HG02885 (cell line): Measurements from ENCODE around the gene NSMF.

Source experiments
- ATAC-seq: cut with Tn5 transposase; IDR thresholded peaks from one replicate; pipeline ENCODE4 v1.9.1; 2021; ENCODE audit warnings: mild to moderate bottlenecking; ENCODE audit not compliant: unreplicated experiment, poor library complexity

NSMF gene

DNA sequence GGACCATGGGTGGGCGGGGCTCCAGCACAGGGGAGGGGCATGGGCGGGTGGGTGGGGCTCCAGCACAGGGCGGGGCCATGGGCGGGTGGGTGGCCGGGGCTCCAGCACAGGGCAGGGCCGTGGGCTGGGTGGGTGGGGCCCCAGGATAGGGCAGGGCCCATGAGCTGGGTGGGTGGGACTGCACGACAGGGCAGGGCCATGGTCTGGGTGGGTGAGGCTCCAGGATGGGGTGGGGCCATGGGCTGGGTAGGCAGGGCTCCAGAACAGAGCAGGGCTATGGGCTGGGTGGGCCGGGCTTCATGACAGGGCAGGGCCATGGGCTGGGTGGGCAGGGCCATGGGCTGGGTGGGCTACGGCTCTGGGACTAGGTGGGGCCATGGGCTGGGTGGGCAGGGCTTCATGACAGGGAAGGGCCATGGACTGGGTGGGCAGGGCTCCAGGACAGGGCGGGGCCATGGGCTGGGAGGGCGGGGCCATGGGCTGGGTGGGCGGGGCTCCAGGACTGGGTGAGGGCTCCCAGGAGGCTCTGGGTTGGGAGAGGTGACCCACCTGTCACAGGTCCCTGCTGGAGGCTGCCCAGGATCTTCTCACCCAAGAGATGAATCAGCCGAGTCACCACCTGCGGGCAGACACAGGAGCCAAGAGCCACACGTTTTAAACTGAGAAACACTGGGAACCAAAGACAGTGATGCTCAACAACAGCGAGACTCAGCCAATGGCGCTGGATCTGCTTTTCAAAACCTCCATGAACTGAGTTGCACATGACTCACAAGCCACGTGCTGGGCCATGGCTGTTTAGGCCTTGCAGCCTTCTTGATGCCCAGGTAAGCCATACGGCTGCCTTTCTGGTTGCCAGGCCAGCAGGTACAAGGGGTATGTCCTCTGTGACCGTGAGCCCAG is 33.6 kb upstream of the NSMF start:
- no peak for ATAC-seq

DNA sequence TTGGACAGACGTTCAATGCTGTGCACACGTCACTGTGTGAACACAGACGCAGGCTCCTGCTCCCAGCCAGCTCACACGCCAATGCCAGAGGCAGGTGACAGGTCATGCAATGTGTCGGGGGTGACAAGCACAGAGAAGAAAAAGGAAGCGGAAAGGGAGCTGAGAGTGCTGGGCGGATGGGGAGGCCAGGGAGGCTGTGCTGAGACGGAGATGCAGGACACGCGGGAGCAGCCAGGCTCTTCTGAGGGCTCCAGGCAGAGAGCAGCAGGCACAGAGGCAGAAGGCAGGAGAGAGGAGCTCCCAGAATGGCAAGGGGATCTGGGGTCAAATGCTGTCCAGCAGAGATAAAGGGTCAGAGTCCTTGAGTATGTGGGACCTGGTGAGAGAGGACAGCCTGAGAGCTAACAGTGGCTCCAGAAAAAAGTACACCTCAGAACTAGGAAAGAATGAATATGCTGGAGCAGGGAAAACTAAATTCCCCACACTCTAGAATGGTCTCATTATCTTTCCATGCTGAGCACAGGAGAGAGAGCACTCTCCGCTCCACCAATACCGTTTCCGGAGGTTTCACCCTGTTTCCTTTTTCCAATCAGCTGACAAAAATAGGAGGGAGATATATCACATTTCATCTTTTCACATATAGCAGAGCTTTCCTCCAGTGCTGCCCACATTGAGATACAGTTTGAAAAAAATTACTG is 32.8 kb upstream of the NSMF start:
- ATAC-seq = no peak

DNA sequence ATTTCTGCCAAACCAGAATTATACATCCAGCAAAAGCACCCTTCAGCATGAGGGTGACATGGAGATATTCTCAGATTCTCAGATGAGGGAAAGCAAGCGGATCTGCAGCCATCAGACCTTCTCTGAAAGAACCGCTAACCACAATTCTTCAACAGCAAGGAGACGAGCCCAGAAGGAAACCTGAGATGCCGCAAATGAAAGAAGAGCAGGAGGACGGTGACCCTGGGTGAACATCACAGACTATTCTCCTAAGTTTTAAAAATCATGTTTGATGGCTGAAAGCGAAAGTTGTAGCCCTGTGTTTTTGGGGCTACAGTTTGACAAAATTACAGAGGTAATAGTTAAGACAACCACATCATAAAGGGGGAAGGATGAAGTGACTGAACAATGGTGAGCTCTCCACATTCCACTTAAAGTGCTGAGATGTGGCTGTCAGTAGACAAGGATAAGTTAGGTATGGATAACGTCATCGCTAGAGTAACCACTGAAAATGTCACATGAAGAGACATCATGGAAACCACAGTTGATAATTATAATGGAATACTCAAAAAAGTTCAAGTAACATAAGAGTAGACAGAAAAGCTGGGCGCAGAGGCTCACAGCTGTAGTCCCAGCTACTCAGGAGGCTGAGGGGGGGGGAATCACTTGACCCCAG is 31.5 kb upstream of the NSMF start:
- no peak for ATAC-seq

DNA sequence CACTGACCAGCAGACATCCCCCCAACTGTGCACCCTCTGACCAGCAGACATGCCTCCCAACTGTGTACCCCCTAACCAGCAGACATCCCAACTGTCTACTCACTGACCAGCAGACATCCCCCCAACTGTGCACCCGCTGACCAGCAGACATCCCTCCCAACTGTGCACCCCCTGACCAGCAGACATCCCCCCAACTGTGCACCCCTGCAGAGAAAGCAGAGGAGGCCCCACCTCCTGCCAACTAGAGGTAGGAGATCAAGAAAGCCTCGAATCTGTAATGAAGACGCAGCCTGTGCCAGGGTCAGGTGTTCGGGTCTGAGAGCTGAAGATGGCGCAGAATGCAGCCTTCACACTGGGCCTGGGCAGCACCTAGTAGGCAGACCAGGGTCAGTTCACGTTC is 29.8 kb upstream of the NSMF start:
- ATAC-seq = no peak

DNA sequence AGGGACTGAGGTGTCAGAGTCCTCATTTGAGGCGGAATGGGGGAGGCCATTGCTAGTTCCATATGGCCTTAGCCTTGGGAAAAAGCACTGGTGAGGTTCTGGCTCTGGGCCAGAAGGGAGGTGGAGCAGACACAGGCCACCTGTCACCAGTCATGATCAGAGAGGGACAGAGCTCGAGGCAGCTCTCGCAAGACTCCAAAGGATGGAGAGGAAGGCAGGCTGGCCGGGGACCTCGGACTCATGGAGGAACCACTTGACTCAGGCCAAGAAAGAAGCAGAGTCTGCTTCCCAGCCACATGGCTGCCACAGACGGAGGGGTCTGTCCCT is 29.2 kb upstream of the NSMF start:
- no peak for ATAC-seq

DNA sequence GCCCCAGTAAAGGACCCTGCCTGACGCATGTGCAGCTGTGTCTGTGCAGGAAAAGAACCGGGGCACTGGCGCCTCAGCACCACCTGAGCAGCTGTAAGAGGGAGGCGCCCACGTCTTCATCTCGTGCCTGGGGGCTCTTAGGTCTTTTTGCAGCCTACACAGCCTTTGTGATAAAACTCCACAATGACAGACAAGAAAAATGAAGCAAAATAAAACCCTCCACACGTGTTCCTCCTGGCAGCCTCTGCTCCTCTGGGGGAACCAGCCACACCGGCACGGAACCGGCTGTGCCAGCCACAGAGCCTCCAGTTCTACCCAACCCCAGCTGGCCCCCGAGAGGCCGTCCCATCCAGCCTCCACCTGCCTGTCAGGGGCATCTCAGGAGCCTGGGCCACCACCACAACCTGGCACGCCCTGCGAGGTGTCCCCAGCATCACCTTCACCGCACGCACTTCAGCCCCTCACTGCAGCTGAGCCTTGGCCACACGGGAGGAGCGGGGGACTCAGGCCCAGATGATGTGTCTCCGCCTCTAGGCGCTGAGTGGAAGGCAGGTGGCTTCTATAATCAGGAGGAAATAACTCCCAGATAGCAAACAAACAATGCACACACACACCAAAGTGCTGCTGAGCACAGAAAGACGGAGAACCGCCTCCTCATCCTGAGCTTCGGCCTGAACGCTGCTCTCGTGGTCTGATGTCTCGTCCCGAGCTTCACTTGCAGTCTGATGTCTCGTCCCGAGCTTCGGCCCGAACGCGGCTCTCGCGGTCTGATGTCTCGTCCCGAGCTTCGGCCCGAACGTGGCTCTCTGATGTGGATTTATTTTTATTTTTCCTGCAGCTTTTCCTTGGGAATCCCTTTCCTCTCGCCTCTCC is 28.6 kb upstream of the NSMF start:
- no peak for ATAC-seq

DNA sequence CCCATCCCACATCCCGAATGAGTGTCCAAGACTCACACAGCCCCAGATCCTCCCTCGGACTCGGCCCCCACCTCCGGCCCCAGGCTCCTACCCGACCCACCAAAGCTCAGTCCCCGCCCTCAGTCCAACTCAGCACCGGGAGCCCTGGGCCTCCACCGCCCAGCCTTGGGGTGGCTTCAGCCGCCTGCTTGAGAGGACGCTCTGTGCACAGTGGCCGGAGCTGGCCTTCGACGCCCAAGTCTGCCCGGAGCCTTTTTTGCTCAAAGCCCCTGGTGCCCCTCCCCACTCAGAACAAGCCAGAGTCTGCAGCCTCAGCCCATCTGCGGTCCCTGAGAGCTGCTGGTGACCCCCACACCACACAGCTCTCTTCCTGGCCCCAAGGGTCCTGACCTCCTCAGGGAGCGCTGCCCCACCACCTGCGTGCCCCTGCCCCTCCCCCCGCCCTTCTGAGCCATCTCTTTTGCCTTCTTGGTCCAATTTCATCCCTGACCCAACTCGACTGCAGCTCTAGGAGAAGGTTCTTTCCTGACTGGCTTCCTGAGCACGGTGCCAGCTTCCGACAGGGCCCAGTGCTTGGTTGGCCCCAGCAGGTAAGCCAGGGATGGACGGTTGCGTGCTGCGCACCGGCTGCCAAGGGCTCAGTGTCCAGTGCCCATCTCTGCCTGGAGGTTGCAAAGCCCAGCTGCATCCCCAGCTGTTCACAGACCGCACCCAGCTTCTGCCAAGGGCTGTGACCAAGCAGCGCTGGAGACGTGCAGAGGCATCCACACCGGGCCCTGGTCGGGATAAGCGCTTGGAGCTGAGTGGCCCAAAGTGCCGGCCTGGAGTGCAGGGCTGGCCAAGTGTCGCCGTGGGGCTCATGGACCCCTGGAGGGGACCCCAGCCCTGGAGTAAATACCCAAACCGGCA is 27.7 kb upstream of the NSMF start:
- ATAC-seq = no peak

DNA sequence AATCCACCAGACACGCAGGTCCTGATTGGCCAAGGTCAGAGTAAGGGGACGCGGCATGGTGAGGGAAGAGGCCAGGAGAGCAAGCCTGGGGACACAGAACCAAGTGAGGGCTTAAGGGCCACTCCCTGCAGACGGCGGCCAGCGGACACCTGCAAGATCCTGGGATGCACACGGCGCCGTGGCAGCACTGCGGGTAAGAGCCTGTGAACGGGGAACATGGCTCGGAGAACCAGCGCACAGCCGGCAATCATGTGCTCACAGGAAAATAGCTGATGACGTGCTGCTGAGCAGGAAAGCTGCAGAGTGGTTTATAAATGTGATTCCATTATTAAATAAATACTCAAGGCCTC is 27.0 kb upstream of the NSMF start:
- no peak for ATAC-seq

DNA sequence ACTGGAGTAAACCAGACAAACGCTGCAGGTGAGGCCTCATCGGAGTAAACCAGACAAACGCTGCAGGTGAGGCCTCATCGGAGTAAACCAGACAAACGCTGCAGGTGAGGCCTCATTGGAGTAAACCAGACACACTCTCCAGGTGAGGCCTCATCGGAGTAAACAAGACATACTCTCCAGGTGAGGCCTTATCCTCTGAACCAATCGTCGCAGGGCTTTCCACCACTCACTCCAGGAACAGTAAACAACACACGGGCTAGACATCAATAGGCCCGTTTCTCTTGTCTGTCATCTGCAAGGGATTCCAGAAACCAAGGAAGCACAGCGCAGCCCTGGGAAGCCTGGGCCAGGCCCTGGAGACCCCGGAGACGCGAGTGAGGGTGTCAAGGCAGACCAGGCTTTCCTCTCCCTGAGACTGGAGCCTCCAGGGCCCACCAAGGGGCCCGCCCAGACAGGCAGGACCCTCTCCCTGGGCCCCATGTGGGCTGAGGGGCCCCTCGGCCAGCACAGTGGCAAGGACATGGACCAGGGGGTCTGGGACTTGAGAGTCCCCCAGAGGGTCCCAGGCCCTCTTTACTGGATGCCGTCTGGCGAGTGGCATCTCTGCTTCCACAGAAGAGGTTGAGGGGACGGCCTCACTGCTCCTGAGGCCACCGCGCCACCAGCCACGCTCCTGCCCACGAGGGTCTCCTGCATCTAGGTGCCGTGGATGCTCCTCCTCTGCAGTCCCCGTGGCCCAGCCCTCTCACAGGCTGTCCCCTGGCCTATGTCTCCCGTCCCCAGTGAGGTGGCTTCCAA is 26.4 kb upstream of the NSMF start:
- ATAC-seq = no peak

DNA sequence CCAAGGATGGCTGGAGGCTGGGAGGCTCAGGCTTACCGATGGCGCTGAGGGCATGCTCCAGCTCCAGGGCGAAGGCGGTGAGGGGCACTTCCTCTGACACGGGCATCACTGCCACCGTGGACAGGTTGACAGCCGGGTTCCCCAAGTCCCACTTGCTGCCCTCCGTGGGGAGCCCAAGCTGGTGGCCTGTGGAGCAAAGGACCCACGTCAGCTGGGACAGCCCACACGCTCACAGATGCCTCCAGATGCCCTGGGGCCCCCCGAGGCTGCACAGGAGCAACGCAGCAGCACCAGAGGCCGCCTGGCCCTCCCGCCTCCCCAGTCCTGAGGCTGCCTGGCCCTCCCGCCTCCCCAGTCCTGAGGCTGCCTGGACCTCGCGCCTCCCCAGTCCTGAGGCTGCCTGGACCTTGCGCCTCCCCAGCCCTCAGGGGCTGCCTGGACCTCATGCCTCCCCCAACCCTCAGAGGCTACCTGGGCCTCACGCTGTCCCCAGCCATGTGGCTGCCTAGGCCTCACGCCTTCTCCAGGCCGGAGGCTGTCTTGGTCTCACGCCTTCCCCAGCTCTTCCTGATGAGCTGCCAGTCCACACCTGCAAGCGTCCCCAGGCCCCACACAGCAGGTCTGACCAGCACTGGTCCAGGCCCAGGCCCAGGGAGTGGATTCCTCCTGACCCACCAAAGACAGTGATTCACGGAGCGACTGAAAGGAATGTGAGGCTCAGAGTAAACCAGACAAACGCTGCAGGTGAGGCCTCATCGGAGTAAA is 25.6 kb upstream of the NSMF start:
- no peak for ATAC-seq

DNA sequence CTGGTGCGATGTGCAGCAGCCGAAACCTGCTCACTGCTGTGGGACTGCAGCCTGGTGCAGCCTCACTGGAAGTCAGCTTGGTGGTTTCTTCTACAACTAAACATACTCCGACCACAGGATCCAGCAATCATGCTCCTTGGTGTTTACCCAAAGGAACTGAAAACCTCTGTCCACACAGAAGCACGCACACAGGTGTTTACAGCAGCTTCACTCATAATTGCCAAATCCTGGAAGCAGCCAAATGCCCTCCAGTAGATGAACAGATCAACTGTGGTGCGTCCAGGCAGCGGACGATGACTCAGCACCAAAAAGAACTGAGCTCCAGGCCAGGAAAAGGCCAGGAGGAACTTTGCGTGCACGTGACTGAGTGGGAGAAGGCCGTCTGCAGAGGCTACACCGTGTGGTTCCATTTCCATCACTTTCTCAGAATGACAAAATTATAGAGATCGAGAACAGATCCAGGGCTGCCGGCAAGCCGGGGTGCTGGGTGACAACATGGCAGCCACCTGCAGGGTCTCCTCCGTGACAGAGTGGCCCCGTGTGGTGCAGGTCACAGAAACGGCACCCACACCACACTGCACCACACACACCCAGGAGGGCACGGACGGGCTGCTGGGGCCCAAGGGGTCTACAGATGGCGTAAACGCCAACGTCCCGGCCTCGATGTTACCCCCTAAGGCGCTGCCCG is 23.1 kb upstream of the NSMF start:
- no peak for ATAC-seq

DNA sequence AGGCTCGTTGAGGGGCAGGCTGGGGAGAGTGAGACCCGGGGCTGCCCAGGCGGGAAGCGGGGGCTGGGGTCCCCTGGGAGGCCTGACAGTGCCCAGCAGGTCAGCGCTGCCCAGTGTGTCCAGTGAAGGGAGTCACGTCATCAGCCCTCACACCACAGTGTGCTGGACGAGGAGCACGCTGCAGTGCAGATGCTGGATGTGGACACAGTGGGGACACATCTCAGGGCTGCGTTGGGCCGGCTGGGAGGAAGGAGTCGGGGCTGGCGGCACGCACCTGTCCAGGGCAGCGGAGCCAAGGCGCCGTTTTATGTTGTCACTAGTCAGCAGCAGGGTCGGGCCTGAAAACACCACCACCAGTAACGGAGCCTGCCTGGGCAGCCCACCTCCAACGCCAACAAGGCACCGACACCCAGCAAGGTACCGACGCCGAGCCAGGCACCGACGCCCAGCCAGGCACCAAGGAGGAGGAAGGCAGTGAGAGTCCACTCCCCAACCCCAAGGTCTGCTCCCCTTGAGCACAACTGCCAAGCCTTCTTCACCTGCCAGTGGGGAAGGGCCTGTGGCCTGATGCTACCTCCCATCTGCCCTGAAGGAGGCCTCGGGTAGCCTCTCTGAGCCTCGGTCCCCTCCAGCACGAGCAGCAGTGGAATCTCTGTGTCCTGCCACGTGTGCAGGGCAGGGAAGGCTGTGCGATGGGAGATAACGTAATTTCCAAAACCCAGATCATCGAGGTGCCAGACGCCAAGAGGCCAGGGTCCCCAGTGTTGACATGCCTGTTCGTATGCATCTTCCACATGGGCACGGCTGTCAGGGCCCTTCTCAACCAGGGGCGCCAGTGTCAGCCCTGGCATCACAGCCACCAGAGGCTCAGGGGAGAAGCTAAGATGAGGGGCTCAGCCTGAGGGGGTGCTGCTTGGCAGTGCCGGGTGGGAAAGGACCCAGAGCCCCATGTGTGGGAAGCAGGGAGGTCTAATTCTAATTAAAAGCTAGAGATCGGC is 21.9 kb upstream of the NSMF start:
- ATAC-seq = no peak

DNA sequence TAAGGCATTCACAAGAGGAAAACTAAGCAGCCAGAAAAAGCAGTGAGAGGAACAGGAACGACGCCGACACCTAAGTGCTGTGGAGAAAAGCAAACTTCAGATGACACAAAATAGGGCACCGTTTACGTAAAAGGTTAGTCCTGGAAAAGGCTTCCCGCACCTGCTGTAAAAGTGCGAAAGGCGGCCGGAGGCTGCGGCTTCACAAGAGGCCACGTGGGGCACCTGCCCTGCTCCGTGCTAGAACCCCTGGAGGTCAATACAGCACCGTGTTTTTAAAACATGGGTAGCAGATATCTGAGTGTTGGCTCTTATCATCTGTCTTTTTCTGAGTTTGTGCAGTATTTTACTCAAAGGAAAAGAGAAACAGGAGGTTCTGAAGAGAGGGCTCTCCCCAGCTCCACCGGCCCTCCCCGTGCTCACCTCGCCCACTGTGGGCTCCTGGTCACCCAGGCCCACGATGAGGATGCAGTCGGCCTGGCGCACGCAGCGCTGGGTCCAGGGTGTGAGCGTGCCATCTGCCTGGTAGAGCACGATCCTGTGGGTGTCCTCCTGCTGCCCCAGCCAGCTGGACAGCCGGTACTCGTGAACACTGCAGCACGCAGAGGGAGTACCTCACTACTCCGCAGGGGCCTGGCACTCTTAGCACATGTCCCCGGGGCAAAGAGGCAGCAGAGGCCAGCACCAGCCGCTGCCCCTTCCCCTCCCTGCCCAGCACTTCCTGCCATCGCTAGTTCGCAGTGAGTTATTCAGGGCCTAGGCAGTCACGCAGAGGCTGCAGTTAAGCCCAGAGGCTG is 21.0 kb upstream of the NSMF start:
- ATAC-seq = no peak

DNA sequence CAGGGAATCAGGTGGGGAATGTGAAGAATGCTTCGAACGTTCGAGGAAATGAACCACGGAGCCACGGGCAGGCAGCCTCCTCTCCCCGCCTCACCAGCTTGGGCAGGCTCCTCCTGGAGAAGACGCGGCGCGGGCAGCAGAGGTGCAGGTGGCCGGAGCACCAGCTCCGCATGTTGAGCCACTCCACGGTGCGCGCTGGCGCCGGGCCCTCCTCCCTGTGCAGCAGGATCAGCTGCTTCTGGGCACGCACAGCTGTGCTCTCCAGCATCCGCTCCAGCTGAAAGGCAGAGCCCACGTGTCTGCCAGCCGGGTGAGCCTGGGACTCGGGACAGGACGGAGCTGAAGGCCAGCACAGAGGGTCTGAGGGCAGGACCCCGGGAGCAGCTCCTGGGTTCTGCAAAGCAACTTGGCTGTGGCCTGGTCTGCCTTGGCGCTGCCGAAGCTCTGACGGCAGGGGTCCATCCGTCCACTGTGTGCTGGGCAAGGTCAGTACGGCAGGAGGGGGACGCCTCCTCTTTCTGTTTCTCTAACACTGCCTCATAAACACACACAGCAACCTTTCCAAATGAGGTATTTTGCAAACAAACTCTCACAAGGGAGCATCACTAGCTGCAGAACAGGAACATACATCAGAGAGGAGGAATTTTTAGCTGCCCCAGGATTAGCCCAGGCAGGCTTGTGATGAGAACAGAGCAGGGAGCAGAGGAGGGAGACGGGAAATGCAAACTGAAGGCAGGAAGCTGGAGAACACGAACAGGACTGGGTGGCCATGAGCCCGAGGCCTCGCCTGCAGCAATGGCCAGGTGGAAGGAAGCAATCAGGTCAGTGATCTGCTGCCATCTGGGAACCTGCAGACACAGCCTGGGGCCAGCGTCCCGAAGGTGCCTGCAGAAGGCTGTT is 20.1 kb upstream of the NSMF start:
- ATAC-seq = no peak

DNA sequence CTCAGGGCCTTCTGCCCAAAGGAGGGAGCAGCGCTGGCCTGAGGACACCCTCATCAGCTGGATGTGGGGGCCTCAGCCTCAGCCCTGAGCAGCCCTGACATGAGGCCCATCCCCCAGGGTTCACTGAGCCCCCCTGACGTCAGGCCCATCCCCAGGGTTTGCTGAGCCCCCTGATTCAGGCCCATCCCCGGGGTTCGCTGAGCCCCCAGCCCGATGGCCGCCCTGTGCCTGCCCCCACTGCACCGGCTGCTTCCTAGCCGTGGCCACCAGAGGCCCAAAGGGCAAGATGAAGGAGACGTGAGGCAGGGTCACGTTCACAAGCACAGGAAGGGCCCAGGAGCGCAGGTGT is 19.5 kb upstream of the NSMF start:
- no peak for ATAC-seq
